NT2/D1 (cell line): ENCODE measurements around the gene FAM111A.
"Not testable (repeated sequence)": the region's sequence is repeated elsewhere in the genome, so short reads cannot be mapped to it uniquely, and the experiment has no call there.

Experiments used
- DNase-seq: peaks from one replicate; pipeline ENCODE4 v3.0.0-alpha.2; 2011; ENCODE audit warnings: low read depth, low spot score
- H3K27me3 ChIP-seq: 2 replicates; pipeline ENCODE4 v1.6.0; 2011; ENCODE audit warnings: mild to moderate bottlenecking; ENCODE audit not compliant: insufficient read length, insufficient read depth
- H3K36me3 ChIP-seq: 2 replicates; pipeline ENCODE4 v1.6.1; 2011; ENCODE audit warnings: mild to moderate bottlenecking, low read length, mixed read lengths; ENCODE audit not compliant: insufficient read depth, insufficient read length
- H3K4me1 ChIP-seq: 2 replicates; pipeline ENCODE4 v1.5.1; 2011; ENCODE audit not compliant: insufficient read depth, insufficient read length
- H3K4me3 ChIP-seq: 2 replicates; pipeline ENCODE4 v1.5.1; 2011; ENCODE audit warnings: low read depth; ENCODE audit not compliant: insufficient read length
- H3K9ac ChIP-seq: 2 replicates; pipeline ENCODE4 v1.6.0; 2011; ENCODE audit warnings: low read depth; ENCODE audit not compliant: insufficient read length
- H3K9me3 ChIP-seq: 2 replicates; pipeline ENCODE4 v1.5.1; 2011; ENCODE audit warnings: mild to moderate bottlenecking, low read length; ENCODE audit not compliant: insufficient read depth
- SUZ12 ChIP-seq: IDR thresholded peaks from 2 replicates; pipeline ENCODE4 v1.6.1; 2011; ENCODE audit not compliant: insufficient read length, insufficient read depth; ENCODE audit errors: extremely low read depth
- YY1 ChIP-seq: IDR thresholded peaks from 2 replicates; pipeline ENCODE4 v1.6.1; 2011; ENCODE audit not compliant: insufficient read length, insufficient read depth
- ZNF274 ChIP-seq: IDR thresholded peaks from 2 replicates; pipeline ENCODE4 v1.6.1; 2011; ENCODE audit warnings: mild to moderate bottlenecking, low read depth, low read length

The FAM111A gene, protein sequence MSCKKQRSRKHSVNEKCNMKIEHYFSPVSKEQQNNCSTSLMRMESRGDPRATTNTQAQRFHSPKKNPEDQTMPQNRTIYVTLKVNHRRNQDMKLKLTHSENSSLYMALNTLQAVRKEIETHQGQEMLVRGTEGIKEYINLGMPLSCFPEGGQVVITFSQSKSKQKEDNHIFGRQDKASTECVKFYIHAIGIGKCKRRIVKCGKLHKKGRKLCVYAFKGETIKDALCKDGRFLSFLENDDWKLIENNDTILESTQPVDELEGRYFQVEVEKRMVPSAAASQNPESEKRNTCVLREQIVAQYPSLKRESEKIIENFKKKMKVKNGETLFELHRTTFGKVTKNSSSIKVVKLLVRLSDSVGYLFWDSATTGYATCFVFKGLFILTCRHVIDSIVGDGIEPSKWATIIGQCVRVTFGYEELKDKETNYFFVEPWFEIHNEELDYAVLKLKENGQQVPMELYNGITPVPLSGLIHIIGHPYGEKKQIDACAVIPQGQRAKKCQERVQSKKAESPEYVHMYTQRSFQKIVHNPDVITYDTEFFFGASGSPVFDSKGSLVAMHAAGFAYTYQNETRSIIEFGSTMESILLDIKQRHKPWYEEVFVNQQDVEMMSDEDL

DNA sequence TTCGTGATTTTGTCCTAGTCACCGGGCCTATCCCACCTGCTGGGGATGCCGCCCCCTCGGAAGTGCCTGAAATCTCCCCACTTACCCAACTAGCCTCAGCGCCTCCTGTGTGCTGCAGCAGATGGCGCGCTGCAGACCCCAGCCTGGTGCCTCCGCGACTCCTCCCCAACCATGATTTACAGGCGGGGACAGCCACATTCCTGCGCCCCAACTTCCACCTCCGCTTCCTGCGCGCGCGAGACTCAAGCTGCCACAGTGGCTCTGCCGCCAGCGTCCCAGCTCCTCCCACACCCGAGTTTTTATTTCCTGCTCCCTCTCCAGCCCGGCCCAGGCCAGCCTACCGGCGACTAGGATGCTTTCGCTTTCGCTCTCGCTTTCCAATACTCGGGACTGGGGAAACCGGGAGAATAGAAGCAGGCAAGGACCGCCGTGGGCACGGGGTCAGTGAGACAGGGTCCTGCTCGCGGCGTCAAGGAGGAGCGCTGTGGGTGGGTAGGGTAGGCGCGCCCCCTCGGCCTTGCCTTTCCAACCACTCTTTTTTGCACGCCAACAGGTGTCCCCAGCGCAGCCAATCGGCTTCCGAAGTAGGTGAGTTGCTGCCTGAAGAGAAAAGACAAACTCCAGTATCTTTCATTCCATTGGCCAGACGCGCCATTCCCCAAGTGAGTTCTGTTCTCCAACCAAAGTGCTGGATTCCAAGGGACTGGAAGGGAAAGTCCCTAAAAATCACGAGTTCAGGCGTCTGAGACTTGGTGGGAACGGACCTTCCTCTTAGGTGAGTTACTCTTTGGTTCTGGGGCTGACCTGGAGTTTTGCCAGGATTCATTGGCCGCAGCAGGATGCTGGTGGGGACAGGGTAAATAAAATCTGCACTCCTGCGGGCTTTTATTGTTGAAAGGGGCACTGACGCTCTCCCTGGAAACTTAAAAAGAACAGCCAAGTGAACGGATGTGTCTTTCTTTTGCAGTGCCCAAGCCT is at the start of gene FAM111A:
FAM111A (plus strand) TSS at position 327 of the 978 bp plus-strand sequence. CDS start 6,017 bp downstream, outside the sequence.
- H3K36me3 ChIP-seq, result no peaks in the 10 kb centered on the region
- H3K9ac ChIP-seq, result peak within 1 kb of the TSS; percentile 67
- peak; percentile 47 for DNase-seq
- no peaks in the 10 kb centered on the region for H3K4me1 ChIP-seq
- H3K9me3 ChIP-seq, result peaks cover 9% of the 10 kb centered on the region; the same call in 1 of the 2 replicates
- H3K27me3 ChIP-seq, result peaks cover 43% of the 10 kb centered on the region
- H3K4me3 ChIP-seq, result peak within 1 kb of the TSS; percentile 66
- TF ChIP-seq SUZ12, result no peak
- TF ChIP-seq YY1, result no peak
- no peak for TF ChIP-seq ZNF274

DNA sequence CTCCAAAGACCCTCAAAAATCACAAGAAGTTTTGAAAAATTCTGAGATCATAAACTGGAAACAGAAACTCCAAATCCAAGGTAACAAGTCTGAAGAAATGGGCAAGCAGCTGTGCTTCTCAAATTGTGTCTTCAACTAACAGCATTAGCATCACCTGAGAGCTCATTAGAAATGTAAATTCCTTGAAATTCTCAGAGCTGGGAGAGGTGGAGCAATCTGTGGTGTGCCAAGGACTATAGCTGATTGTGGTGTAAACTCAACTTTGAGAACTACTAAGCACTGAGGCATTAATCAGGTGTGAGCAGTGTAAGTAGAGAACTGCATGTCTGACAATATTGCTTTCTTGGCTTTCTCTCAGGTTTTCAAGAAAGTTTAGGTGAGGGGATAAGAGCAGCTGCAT is 49.1 kb upstream of the FAM111A start:
- H3K4me1 ChIP-seq, H3K36me3 ChIP-seq, H3K9me3 ChIP-seq, H3K9ac ChIP-seq, H3K27me3 ChIP-seq, H3K4me3 ChIP-seq, DNase-seq: not testable (repeated sequence)

DNA sequence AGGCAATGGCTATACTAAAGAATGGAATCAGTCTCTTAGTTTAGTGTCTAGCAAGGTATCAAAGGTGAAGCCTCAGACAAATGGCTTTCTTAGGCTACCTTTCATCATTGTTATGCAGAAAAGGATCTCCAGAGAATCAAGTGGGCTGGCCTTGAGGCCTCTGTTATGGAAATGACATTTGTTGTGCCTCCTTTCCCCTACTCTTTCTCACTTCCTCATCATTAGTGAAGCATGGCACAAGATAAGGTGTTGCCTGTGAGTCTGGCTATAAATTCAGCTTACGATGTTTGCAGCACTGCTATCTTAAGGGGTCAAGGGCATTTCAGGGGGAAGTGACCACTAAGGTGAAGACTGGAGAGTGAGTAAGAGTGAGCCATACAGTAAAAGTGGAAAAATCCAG is 47.4 kb upstream of the FAM111A start:
- not testable (repeated sequence) for H3K4me1 ChIP-seq, H3K36me3 ChIP-seq, H3K27me3 ChIP-seq, H3K9me3 ChIP-seq, H3K9ac ChIP-seq, H3K4me3 ChIP-seq
- peak; percentile 13 for DNase-seq

DNA sequence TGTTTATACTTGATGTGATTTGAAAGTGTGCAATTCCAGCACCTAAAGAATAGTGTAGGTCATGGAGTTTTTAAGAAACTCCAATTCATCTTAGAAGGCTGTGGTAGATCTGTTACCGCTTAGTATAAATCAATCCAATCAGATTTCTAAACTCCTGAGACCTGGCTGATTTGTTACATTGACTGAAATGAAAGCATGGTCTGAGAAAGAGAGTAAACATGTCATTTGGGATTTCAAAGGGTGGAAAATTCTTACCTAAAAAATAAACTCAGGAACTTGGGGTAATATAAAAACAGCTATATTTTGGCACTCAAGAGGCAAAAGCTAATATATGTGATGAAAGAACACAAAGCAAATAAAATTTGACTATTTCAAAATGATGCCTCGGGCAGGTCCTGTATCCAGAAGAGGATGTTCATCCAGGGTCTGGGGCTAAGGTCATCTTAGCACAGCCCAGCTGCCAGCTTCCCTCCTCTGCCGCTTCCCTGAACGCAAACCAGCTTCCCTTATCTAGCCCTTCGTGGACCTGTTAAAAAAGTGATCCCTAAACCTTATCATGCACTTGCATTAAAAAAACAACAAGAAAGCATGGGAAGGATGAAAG is 46.6 kb upstream of the FAM111A start:
- not testable (repeated sequence) for H3K27me3 ChIP-seq, DNase-seq, H3K4me1 ChIP-seq, H3K9me3 ChIP-seq, H3K36me3 ChIP-seq, H3K9ac ChIP-seq, H3K4me3 ChIP-seq

DNA sequence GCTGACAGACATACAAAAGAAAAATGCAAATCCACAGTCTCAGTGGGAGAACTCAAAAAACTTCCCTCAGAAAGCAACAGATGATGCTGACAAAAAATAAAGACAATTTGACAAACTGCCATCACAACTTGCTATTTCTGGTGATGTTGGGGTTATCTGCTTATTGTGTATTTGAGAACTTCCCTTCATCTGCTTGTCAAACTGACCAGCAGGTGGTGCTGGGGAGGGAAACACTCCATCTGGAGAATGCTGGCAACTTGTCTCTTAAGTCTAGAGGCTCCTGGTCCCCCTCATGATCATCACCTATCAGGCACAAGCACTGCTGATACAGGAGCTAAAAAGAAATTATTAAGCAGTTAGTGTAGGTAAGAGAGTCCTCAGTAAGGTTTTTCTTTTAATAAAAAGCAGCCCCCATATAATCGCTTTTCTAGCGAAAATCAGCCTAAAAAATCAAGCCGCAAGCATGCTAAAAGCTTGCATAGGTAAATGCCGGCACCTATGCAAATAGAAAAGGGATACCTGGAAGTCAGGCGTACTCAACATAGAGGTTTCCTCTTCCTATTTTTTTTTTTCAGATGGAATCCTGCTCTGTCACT is 45.4 kb upstream of the FAM111A start:
- no peak overlapping the region for H3K4me3 ChIP-seq
- TF ChIP-seq ZNF274, result no peak
- no peak for TF ChIP-seq SUZ12
- no peak for TF ChIP-seq YY1
- no peak overlapping the region for H3K9ac ChIP-seq
- no peaks in the 10 kb centered on the region for H3K36me3 ChIP-seq
- no peaks in the 10 kb centered on the region for H3K27me3 ChIP-seq
- peaks cover 2% of the 10 kb centered on the region for H3K4me1 ChIP-seq
- peaks cover 4% of the 10 kb centered on the region; the same call in 1 of the 2 replicates for H3K9me3 ChIP-seq
- DNase-seq, result peak; percentile 30

DNA sequence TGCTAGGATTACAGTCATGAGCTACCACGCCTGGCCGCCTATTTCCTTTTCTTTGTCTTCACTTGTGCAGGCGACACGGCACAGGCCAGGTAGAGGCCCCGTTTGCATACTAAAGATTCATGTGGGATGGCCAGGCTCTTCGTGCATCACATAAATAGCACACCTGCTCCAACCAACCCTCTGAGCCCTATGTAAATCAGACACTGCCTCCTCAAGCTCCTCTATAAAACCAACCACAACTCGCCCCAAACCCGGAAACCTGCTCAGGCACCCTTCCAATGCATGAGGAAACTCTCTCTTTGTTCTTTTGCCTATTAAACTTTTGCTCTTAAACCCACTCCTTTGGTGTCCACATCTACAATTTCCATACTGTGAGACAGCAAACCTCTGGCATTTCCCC is 44.7 kb upstream of the FAM111A start:
- H3K4me3 ChIP-seq, H3K9ac ChIP-seq, H3K36me3 ChIP-seq, H3K9me3 ChIP-seq, H3K27me3 ChIP-seq, H3K4me1 ChIP-seq, DNase-seq: not testable (repeated sequence)

DNA sequence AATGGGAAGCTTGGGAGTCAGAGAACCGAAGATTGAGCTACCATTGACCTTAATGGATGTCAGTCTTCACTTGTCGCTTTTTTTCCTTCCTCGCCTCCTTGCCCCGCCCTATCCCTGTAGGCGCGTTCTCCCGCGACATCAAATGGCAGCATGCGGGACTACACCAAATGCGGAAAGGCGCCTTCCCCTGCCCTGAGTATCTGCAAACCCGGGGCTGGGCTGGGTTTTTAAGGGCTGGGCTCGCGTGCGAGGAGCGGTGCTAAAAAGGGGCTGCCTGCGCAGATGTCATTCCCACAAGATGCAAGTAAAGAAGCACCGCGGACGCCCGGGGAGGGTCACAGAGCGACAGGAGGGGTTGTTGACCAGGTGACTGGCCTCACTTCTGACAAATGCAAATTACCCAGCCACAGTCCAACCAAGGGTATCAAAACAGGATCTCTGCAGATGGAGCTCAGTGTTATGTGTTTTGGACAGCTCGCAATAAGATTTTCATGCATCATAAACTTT is 40.3 kb upstream of the FAM111A start:
- Histone ChIP-seq H3K9ac (no peak overlapping the region), H3K36me3 (no peaks in the 10 kb centered on the region), H3K4me3 (no peak overlapping the region), H3K4me1 (no peaks in the 10 kb centered on the region), H3K9me3 (no peaks in the 10 kb centered on the region), H3K27me3 (no peaks in the 10 kb centered on the region)
- TF ChIP-seq YY1 (no peak), SUZ12 (no peak), ZNF274 (no peak)
- no peak for DNase-seq
